SU-DHL-6 (cell line): Measurements from ENCODE around the gene SGSM1.

Experiments used
- H2AFZ ChIP-seq: fragments of 200-600 bp; sonication (generic); 2 replicates; pipeline ENCODE4 v1.6.1; 2014; ENCODE audit warnings: low read depth, mild to moderate bottlenecking, moderate library complexity, mixed read lengths, antibody characterized with exemption, low read length; ENCODE audit not compliant: severe bottlenecking
- H3F3A ChIP-seq: fragments of 200-600 bp; shearing (Covaris generic); 2 replicates; pipeline ENCODE4 v1.6.0; 2016; ENCODE audit warnings: antibody characterized with exemption, mild to moderate bottlenecking; ENCODE audit not compliant: insufficient read depth
- H3K27ac ChIP-seq: fragments of 200-600 bp; sonication (generic); 2 replicates; pipeline ENCODE4 v1.5.1; 2016; ENCODE audit warnings: low read depth, mild to moderate bottlenecking, low read length, moderate library complexity, mixed read lengths
- H3K27me3 ChIP-seq: fragments of 200-600 bp; sonication (generic), shearing (Covaris generic); 2 replicates; pipeline ENCODE4 v1.6.0; 2014; ENCODE audit warnings: mild to moderate bottlenecking, low read length
- H3K36me3 ChIP-seq: fragments of 200-600 bp; sonication (generic); 2 replicates; pipeline ENCODE4 v1.6.1; 2014; ENCODE audit warnings: mild to moderate bottlenecking, low read length, mixed read lengths
- H3K4me2 ChIP-seq: fragments of 300-600, 200-600 bp; shearing (Covaris generic), sonication (generic); 2 replicates; pipeline ENCODE4 v1.6.0; 2014; ENCODE audit warnings: low read length, low read depth, mild to moderate bottlenecking; ENCODE audit not compliant: poor library complexity, severe bottlenecking
- H3K4me3 ChIP-seq: fragments of 200-600 bp; sonication (generic); 2 replicates; pipeline ENCODE4 v1.5.1; 2014; ENCODE audit warnings: antibody characterized with exemption, low read length, mild to moderate bottlenecking, mixed read lengths; ENCODE audit not compliant: insufficient read depth, poor library complexity, severe bottlenecking
- H3K79me2 ChIP-seq: fragments of 200-600 bp; sonication (generic); 2 replicates; pipeline ENCODE4 v1.6.1; 2014; ENCODE audit warnings: mild to moderate bottlenecking, low read length, moderate library complexity; ENCODE audit not compliant: insufficient read depth
- H3K9ac ChIP-seq: fragments of 200-600 bp; sonication (generic); 2 replicates; pipeline ENCODE4 v1.7.0; 2014; ENCODE audit warnings: mild to moderate bottlenecking, low read length
- H3K9me2 ChIP-seq: fragments of 200-600 bp; sonication (generic); replicated peaks from 2 replicates; pipeline ENCODE4 v1.6.1; 2014; ENCODE audit warnings: low read length; ENCODE audit not compliant: insufficient read depth
- H3K9me3 ChIP-seq: fragments of 200-600 bp; sonication (generic); 2 replicates; pipeline ENCODE4 v1.6.1; 2014; ENCODE audit warnings: low read length, mixed read lengths; ENCODE audit not compliant: insufficient read depth
- H4K20me1 ChIP-seq: fragments of 200-600 bp; sonication (generic); 2 replicates; pipeline ENCODE4 v1.6.1; 2014; ENCODE audit warnings: low read depth, mild to moderate bottlenecking, antibody characterized with exemption, low read length, moderate library complexity, mixed read lengths
- CTCF ChIP-seq: fragments of 200-600 bp; sonication (generic); IDR thresholded peaks from one replicate; pipeline ENCODE4 v1.5.1; 2017; ENCODE audit warnings: antibody characterized with exemption, mild to moderate bottlenecking, low read length, moderate library complexity; ENCODE audit not compliant: insufficient read depth, poor library complexity, severe bottlenecking
- EZH2phosphoT487 ChIP-seq: fragments of 200-600 bp; sonication (generic), shearing (Covaris generic); conservative IDR thresholded peaks from 2 replicates; pipeline ENCODE4 v1.6.1; 2018; ENCODE audit warnings: mild to moderate bottlenecking, antibody characterized with exemption, low read length, moderate library complexity, mixed read lengths

The SGSM1 gene

GRCh38 chr22:24951942-24952836 lies 146.2 kb downstream of the SGSM1 start, which contains the start of gene KIAA1671:
KIAA1671 (plus strand) TSS chr22:24952716; CDS start chr22:25028000, 75,284 bp downstream.
- Histone ChIP-seq H3K27ac (no peak within 1 kb of the TSS), H4K20me1 (no peaks in the 10 kb centered on the region), H3K4me2 (peak within 1 kb of the TSS; percentile 40), H3K9me2 (no peaks in the 10 kb centered on the region), H2AFZ (peak within 1 kb of the TSS; percentile 44), H3K36me3 (no peaks in the 10 kb centered on the region), H3K9ac (no peak within 1 kb of the TSS; the same call in 1 of the 2 replicates), H3K27me3 (no peaks in the 10 kb centered on the region), H3K9me3 (no peaks in the 10 kb centered on the region), H3F3A (no peaks in the 10 kb centered on the region), H3K79me2 (no peaks in the 10 kb centered on the region), H3K4me3 (peak within 1 kb of the TSS; percentile 30)
- TF ChIP-seq EZH2phosphoT487 (no peak), CTCF (peak; percentile 46)

GRCh38 chr22:24952837-24953383 lies 146.9 kb downstream of the SGSM1 start:
- Histone ChIP-seq H3K36me3 (no peaks in the 10 kb centered on the region), H3K79me2 (no peaks in the 10 kb centered on the region), H3K9me2 (no peaks in the 10 kb centered on the region), H3K4me3 (no peak overlapping the region), H2AFZ (no peak overlapping the region), H3K27ac (no peak overlapping the region), H3K9me3 (no peaks in the 10 kb centered on the region), H3K27me3 (no peaks in the 10 kb centered on the region), H3F3A (no peaks in the 10 kb centered on the region), H4K20me1 (no peaks in the 10 kb centered on the region), H3K9ac (no peak overlapping the region), H3K4me2 (no peak overlapping the region)
- TF ChIP-seq CTCF: no peak
- no peak for TF ChIP-seq EZH2phosphoT487

- Histone ChIP-seq H3K79me2 (no peaks in the 10 kb centered on the region), H3K27me3 (no peaks in the 10 kb centered on the region), H4K20me1 (no peaks in the 10 kb centered on the region), H2AFZ (no peak overlapping the region), H3K27ac (no peak overlapping the region), H3K4me2 (no peak overlapping the region), H3F3A (no peaks in the 10 kb centered on the region), H3K4me3 (no peak overlapping the region), H3K9me2 (no peaks in the 10 kb centered on the region), H3K9me3 (no peaks in the 10 kb centered on the region), H3K36me3 (no peaks in the 10 kb centered on the region), H3K9ac (no peak overlapping the region)
- TF ChIP-seq EZH2phosphoT487 (no peak), CTCF (no peak)
Measured at GRCh38 chr22:24953384-24954113, 147.5 kb downstream of the SGSM1 start.
